H1 (cell line): Measurements from ENCODE around the gene POF1B. TPM values are rescaled to one million over a fixed set of nuclear protein-coding genes. Genes with fewer than 3 reads are reported as not detected.

Experiments
- CTCF ChIA-PET: fragments of 300-600 bp; sonication (Branson Sonifier 250); formaldehyde crosslinking; loops from one replicate; lab custom pipeline; 2021; ENCODE audit not compliant: partially characterized antibody; lab: Charles Lee
- POLR2A ChIA-PET: fragments of 300-600 bp; sonication (Branson Sonifier 250); formaldehyde crosslinking; loops from one replicate; lab custom pipeline; 2021; ENCODE audit warnings: inconsistent platforms; ENCODE audit not compliant: partially characterized antibody; lab: Charles Lee
- DNase-seq, 2 experiments: peaks; one replicate each; pipeline versions ENCODE4 v3.0.0 to v3.0.0-alpha.2; 2010 to 2022; ENCODE audit warnings: low spot score in 2 of 2, low read depth in 1 of 2, mixed read lengths in 1 of 2
- FAIRE-seq: peaks from 2 replicates; lab custom pipeline; 2011; peaks lifted over from hg19 to GRCh38; lab: Jason Lieb, UNC
- H2AFZ ChIP-seq: 2 replicates; pipeline ENCODE4 v1.8.1; 2012; ENCODE audit warnings: low read length, inconsistent platforms
- H2AK5ac ChIP-seq: 2 replicates; pipeline ENCODE4 v1.6.1; 2013; ENCODE audit warnings: low read depth, low read length
- H2BK120ac ChIP-seq: replicated peaks from 2 replicates; pipeline ENCODE3; 2013; ENCODE audit warnings: low read depth, low read length, inconsistent platforms
- H2BK12ac ChIP-seq: 2 replicates; pipeline ENCODE4 v1.6.1; 2013; ENCODE audit warnings: low read depth, low read length
- H2BK15ac ChIP-seq: 2 replicates; pipeline ENCODE4 v1.6.1; 2013; ENCODE audit warnings: low read length
- H2BK20ac ChIP-seq: 2 replicates; pipeline ENCODE4 v1.6.1; 2013; ENCODE audit warnings: low read length
- H2BK5ac ChIP-seq: 2 replicates; pipeline ENCODE4 v1.6.1; 2013; ENCODE audit warnings: low read depth, low read length
- H3K14ac ChIP-seq: 2 replicates; pipeline ENCODE4 v1.6.1; 2013; ENCODE audit warnings: inconsistent platforms; ENCODE audit not compliant: insufficient read length
- H3K18ac ChIP-seq: 2 replicates; pipeline ENCODE4 v1.6.1; 2013; ENCODE audit warnings: low read length; ENCODE audit errors: extremely low read depth
- H3K23ac ChIP-seq: 2 replicates; pipeline ENCODE4 v1.6.1; 2013; ENCODE audit warnings: inconsistent platforms; ENCODE audit not compliant: insufficient read length
- H3K23me2 ChIP-seq: 2 replicates; pipeline ENCODE4 v1.6.1; 2013; ENCODE audit warnings: low read depth, low read length
- H3K27ac ChIP-seq: 2 replicates; pipeline ENCODE4 v1.6.1; 2011; ENCODE audit warnings: low read depth, low read length, inconsistent platforms
- H3K27me3 ChIP-seq, 4 experiments: replicated peaks in 1 of 4; 1 replicate in 1 of 4; 2 replicates in 3 of 4; pipeline versions ENCODE4 v1.6.1 to v1.8.1; 2011 to 2013; ENCODE audit warnings: low read length in 3 of 4, mild to moderate bottlenecking in 3 of 4, inconsistent platforms in 2 of 4, mixed read lengths in 2 of 4, moderate library complexity in 1 of 4; ENCODE audit not compliant: control insufficient read depth in 3 of 4, insufficient read depth in 3 of 4; ENCODE audit errors: extremely low read depth in 1 of 4
- H3K36me3 ChIP-seq, 4 experiments: 2 replicates each; pipeline versions ENCODE4 v1.6.1 to v1.8.1; 2011 to 2013; ENCODE audit warnings: mild to moderate bottlenecking in 4 of 4, low read length in 3 of 4, moderate library complexity in 2 of 4, control low read depth in 1 of 4, inconsistent platforms in 1 of 4; ENCODE audit not compliant: insufficient read depth in 4 of 4, control insufficient read depth in 2 of 4
- H3K4ac ChIP-seq: replicated peaks from 2 replicates; pipeline ENCODE3; 2013; ENCODE audit warnings: low read length, low read depth, mixed read lengths, inconsistent platforms; ENCODE audit not compliant: insufficient read length
- H3K4me1 ChIP-seq, 4 experiments: replicated peaks in 1 of 4; 1 replicate in 1 of 4; 2 replicates in 3 of 4; pipeline versions ENCODE4 v1.6.1 to v1.8.1; 2011 to 2013; ENCODE audit warnings: low read length in 3 of 4, inconsistent platforms in 2 of 4, mixed read lengths in 1 of 4; ENCODE audit not compliant: insufficient read depth in 4 of 4, control insufficient read depth in 3 of 4
- H3K4me2 ChIP-seq, 2 experiments: 2 replicates each; pipeline versions ENCODE4 v1.6.1 to v1.8.1; 2011 to 2013; ENCODE audit warnings: low read depth in 2 of 2, low read length in 2 of 2, control low read depth in 1 of 2, inconsistent platforms in 1 of 2, mild to moderate bottlenecking in 1 of 2; ENCODE audit not compliant: insufficient read depth in 1 of 2
- H3K4me3 ChIP-seq, 4 experiments: fragments of 200-600, 300-600 bp in 1 of 4; sonication (generic), shearing (Covaris generic), sonication (Bioruptor Twin) in 1 of 4; 2 replicates each; pipeline versions ENCODE4 v1.5.1 to v1.8.1; 2011 to 2016; ENCODE audit warnings: low read length in 4 of 4, low read depth in 3 of 4, control low read depth in 2 of 4, inconsistent platforms in 2 of 4, mild to moderate bottlenecking in 2 of 4, mixed read lengths in 1 of 4, moderate library complexity in 1 of 4; ENCODE audit not compliant: insufficient read depth in 2 of 4; ENCODE audit errors: extremely low read depth in 1 of 4
- H3K56ac ChIP-seq: replicated peaks from 2 replicates; pipeline ENCODE3; 2013; ENCODE audit warnings: low read depth, mild to moderate bottlenecking, mixed read lengths, low read length, inconsistent platforms; ENCODE audit not compliant: insufficient read length
- H3K79me1 ChIP-seq: 2 replicates; pipeline ENCODE4 v1.6.1; 2013; ENCODE audit warnings: low read depth, low read length, control low read depth
- H3K79me2 ChIP-seq, 2 experiments: 2 replicates each; pipeline versions ENCODE4 v1.6.1 to v1.8.1; 2012 to 2013; ENCODE audit warnings: low read length in 2 of 2, mild to moderate bottlenecking in 2 of 2, inconsistent platforms in 1 of 2; ENCODE audit not compliant: insufficient read depth in 2 of 2, control insufficient read depth in 1 of 2
- H3K9ac ChIP-seq, 4 experiments: replicated peaks in 1 of 4; 1 replicate in 1 of 4; 2 replicates in 3 of 4; pipeline versions ENCODE4 v1.6.1 to v1.8.1; 2011 to 2013; ENCODE audit warnings: low read depth in 3 of 4, low read length in 3 of 4, control low read depth in 2 of 4, mild to moderate bottlenecking in 2 of 4, moderate library complexity in 2 of 4, inconsistent platforms in 1 of 4; ENCODE audit errors: extremely low read depth in 1 of 4
- H3K9me3 ChIP-seq, 2 experiments: 2 replicates each; pipeline versions ENCODE4 v1.6.1 to v1.8.1; 2012 to 2013; ENCODE audit warnings: mild to moderate bottlenecking in 2 of 2, moderate library complexity in 2 of 2, control low read depth in 1 of 2, inconsistent platforms in 1 of 2, low read depth in 1 of 2, low read length in 1 of 2, mixed read lengths in 1 of 2; ENCODE audit not compliant: insufficient read depth in 2 of 2
- H4K20me1 ChIP-seq, 2 experiments: replicated peaks in 1 of 2; 2 replicates each; pipeline versions ENCODE3 to v1.8.1; 2011 to 2013; ENCODE audit warnings: inconsistent platforms in 2 of 2, low read length in 2 of 2, mild to moderate bottlenecking in 1 of 2; ENCODE audit not compliant: insufficient read depth in 2 of 2, control insufficient read depth in 1 of 2
- H4K5ac ChIP-seq: 2 replicates; pipeline ENCODE4 v1.6.1; 2013; ENCODE audit warnings: low read length, low read depth, mixed read lengths, inconsistent platforms; ENCODE audit not compliant: insufficient read length
- H4K8ac ChIP-seq: 2 replicates; pipeline ENCODE4 v1.8.0; 2013; ENCODE audit warnings: mild to moderate bottlenecking, moderate library complexity, low read length, inconsistent platforms; ENCODE audit not compliant: insufficient read depth; ENCODE audit errors: extremely low read depth
- H4K91ac ChIP-seq: replicated peaks from 2 replicates; pipeline ENCODE3; 2013; ENCODE audit warnings: low read length, mixed read lengths, inconsistent platforms; ENCODE audit not compliant: insufficient read length
- ASH2L ChIP-seq: fragments of 200-600, 300-600 bp; sonication (generic); IDR thresholded peaks from one replicate; pipeline ENCODE4 v1.7.1; 2017; ENCODE audit warnings: low read length
- CHD1 ChIP-seq: IDR thresholded peaks from 2 replicates; pipeline ENCODE4 v1.6.1; 2012; ENCODE audit warnings: low read depth, low read length, improper control_type of control experiment
- KDM4A ChIP-seq: IDR thresholded peaks from one replicate; pipeline ENCODE4 v1.7.1; 2012; ENCODE audit warnings: low read depth, mild to moderate bottlenecking, moderate library complexity, low read length, inconsistent platforms; ENCODE audit not compliant: severe bottlenecking
- POLR2A ChIP-seq, 2 experiments: IDR thresholded peaks; 1 replicate in 1 of 2; 2 replicates in 1 of 2; pipeline ENCODE4 v1.6.1; 2011; ENCODE audit warnings: low read depth in 2 of 2, low read length in 2 of 2, mild to moderate bottlenecking in 2 of 2; ENCODE audit errors: control extremely low read depth in 1 of 2
- POLR2AphosphoS5 ChIP-seq: IDR thresholded peaks from 2 replicates; pipeline ENCODE4 v1.6.1; 2011; ENCODE audit warnings: low read depth, low read length
- WGBS, 2 experiments: shearing (Covaris generic) in 1 of 2; methylation state at CpG; one replicate each; pipeline versions ENCODE4 v1.1.6 to v1.1.7; 2013 to 2015; ENCODE audit warnings: low lambda C conversion rate in 2 of 2, mixed read lengths in 2 of 2, inconsistent platforms in 1 of 2, low coverage in 1 of 2, missing lambda C conversion rate in 1 of 2; ENCODE audit not compliant: insufficient replicate concordance in 2 of 2, insufficient coverage in 1 of 2, insufficient read length in 1 of 2; ENCODE audit errors: extremely low coverage in 1 of 2, missing lambda C conversion rate in 1 of 2; 5-methylcytosine and 5-hydroxymethylcytosine counted together
- polyA plus RNA-seq, 7 experiments: library from polyadenylated mRNA; depleted of rRNA in 3 of 7; stranded (reverse) in 5 of 7; unstranded in 2 of 7; fragments of >200 nt in 5 of 7; fragments of 200-250 nt in 2 of 7; gene quantifications; 1 replicate in 5 of 7; 2 replicates in 1 of 7; 4 replicates in 1 of 7; pipeline versions ENCODE4 v1.2.1 to v1.2.3, GENCODE V29; 2011 to 2013; ENCODE audit warnings: missing spikeins in 2 of 7, mixed read lengths in 2 of 7
- total RNA-seq: library from RNA; stranded (reverse); fragmentation: NEBNext Ultra II Directional; extraction: Animal tissue kit (Norgen Biotek cat#: 25700); gene quantifications from 2 replicates; pipeline ENCODE4 v1.2.1, GENCODE V29; 2021

Gene POF1B
- total and polyA plus RNA-seq, 2 of the 8 experiments (the other 6 are each of a cell fraction or from before 2014, with no cell fraction given), result not detected

DNA sequence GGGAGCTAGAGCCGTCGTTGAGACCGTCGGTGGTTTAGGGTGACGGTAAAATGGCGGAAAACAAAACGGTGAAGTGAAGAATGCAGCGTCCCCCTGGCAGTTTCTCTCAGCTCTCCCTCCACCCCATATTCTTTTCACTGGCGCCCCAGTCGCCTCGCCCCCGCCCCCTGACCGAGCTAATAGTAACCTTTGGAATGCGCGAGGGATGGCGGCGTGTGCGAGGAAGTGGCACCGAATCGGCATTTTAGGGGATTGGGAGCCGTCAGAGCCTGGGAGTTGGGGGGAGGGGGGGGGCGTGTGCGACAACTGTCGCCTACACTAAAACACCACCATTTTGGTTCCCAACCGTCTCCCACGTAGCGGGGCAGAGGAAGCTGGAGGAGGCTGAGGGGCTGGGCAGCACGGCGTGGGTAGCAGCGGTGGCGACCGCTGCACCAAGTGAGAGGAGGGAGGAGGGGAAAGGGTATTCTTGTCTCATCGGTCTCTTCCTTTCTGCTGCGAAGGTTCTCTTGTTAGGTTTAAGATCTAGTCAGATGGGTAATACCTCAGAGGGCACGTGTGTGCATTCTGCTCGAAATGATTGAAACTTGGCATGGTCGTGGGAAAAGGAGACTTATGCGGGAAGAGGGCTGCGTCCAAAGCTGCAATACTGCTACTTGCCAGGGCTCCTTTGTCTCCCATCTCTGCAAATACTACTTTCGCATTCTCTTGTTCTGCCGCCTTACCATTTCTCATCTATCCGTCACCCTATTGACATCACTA, 134.8 kb downstream of the POF1B start:
- Histone ChIP-seq H3K36me3 (peaks cover 0 to 4% (median 0%) of the 10 kb centered on the region in 4 experiments; a peak in 2 of 8 replicates), H3K27me3 (no peaks in the 10 kb centered on the region), H3K79me1 (no peaks in the 10 kb centered on the region), H3K4me2 (peak overlapping the region; percentile 59 to 73), H3K4me1 (peaks cover 0 to 3% (median 0%) of the 10 kb centered on the region in 4 experiments; a peak in 1 of 7 replicates), H2BK120ac (no peak overlapping the region), H2BK12ac (peak overlapping the region; percentile 50; the same call in 1 of the 2 replicates), H2AK5ac (no peak overlapping the region; the same call in 1 of the 2 replicates), H3K27ac (peak overlapping the region; percentile 95), H3K14ac (no peak overlapping the region), H4K20me1 (no peaks in the 10 kb centered on the region), H3K18ac (peak overlapping the region; percentile 71; the same call in 1 of the 2 replicates), H3K23me2 (peaks cover 3% of the 10 kb centered on the region; the same call in 1 of the 2 replicates), H3K23ac (no peak overlapping the region), H3K4ac (no peak overlapping the region), H4K5ac (peak overlapping the region; percentile 26), H3K9me3 (no peaks in the 10 kb centered on the region), H3K9ac (peak overlapping the region; percentile 84 to 98 (median 96)), H3K4me3 (peak overlapping the region; percentile 80 to 100 (median 92)), H2BK15ac (no peak overlapping the region), H2AFZ (no peak overlapping the region), H4K8ac (peak overlapping the region; percentile 91; the same call in 1 of the 2 replicates), H2BK20ac (no peak overlapping the region), H2BK5ac (peak overlapping the region; percentile 85; the same call in 1 of the 2 replicates), H3K56ac (peak overlapping the region; percentile 30), H4K91ac (no peak overlapping the region), H3K79me2 (peaks cover 4 to 53% of the 10 kb centered on the region in 2 experiments; a peak in 3 of 4 replicates)
- peak; percentile 40 for TF ChIP-seq POLR2AphosphoS5
- no peak for TF ChIP-seq CHD1
- 0 out of 3 replicates have a peak, but pooled peaks of 1 of the 2 experiments have one; percentile 8 for TF ChIP-seq POLR2A (IDR thresholded peaks at IDR 0.05; ENCODE audit: control extremely low read depth in 1 of 2, low read depth in 2 of 2, low read length in 2 of 2)
- TF ChIP-seq KDM4A, result peak; percentile 39
- TF ChIP-seq ASH2L, result peak; percentile 75
- FAIRE-seq, result peak; percentile 19
- DNase-seq, result peak in 1 of 2 experiments; percentile 43
- WGBS, 2 experiments, result 2% methylated on average over 5 of the region's 42 CpGs; no CpG with 5 or more reads in 1 of the 2 experiments
- ChIA-PET POLR2A (interaction anchor here (0.7 to 2.0 kb wide), 11 partner anchors 8 to 133 kb away, joined by 3 to 10 read pairs (median 4); no protein-coding TSS in a partner anchor), CTCF (no interaction called here)
